Endothelial cell (in vitro differentiated cells): ENCODE measurements around the gene SLC17A2. TPM values are rescaled to one million over a fixed set of nuclear protein-coding genes. Genes with fewer than 3 reads are reported as not detected.
"Not testable (repeated sequence)": the region's sequence is repeated elsewhere in the genome, so short reads cannot be mapped to it uniquely, and the experiment has no call there.

Experiments used
- DNase-seq: peaks from one replicate; pipeline ENCODE4 v3.0.0; 2021; ENCODE audit warnings: low spot score
- H3K27ac Mint-ChIP-seq: one replicate; pipeline ENCODE4 v1.8.0; 2021; ENCODE audit warnings: mixed read lengths, inconsistent platforms; ENCODE audit not compliant: unreplicated experiment
- H3K27me3 Mint-ChIP-seq: one replicate; pipeline ENCODE4 v1.8.0; 2021; ENCODE audit warnings: mild to moderate bottlenecking, moderate library complexity, mixed read lengths, inconsistent platforms; ENCODE audit not compliant: unreplicated experiment
- H3K36me3 Mint-ChIP-seq: one replicate; pipeline ENCODE4 v1.8.0; 2021; ENCODE audit warnings: mild to moderate bottlenecking, low read depth, mixed read lengths, inconsistent platforms; ENCODE audit not compliant: unreplicated experiment
- H3K4me1 Mint-ChIP-seq: one replicate; pipeline ENCODE4 v1.8.0; 2021; ENCODE audit warnings: mild to moderate bottlenecking, mixed read lengths, inconsistent platforms; ENCODE audit not compliant: unreplicated experiment
- H3K4me3 Mint-ChIP-seq: one replicate; pipeline ENCODE4 v1.8.0; 2021; ENCODE audit warnings: mild to moderate bottlenecking, mixed read lengths, inconsistent platforms; ENCODE audit not compliant: unreplicated experiment
- H3K9me3 Mint-ChIP-seq: one replicate; pipeline ENCODE4 v1.8.0; 2021; ENCODE audit warnings: mixed read lengths, inconsistent platforms; ENCODE audit not compliant: unreplicated experiment
- CTCF ChIP-seq: fragments of 200-600 bp; sonication (generic); IDR thresholded peaks from one replicate; pipeline ENCODE4 v1.5.0; 2021; ENCODE audit warnings: antibody characterized with exemption; ENCODE audit not compliant: unreplicated experiment
- total RNA-seq: library from RNA; stranded (reverse); fragmentation: NEBNext Ultra II Directional; extraction: Animal tissue kit (Norgen Biotek cat#: 25700); gene quantifications from one replicate; pipeline ENCODE4 v1.2.1, GENCODE V29; 2021; ENCODE audit not compliant: unreplicated experiment

SLC17A2 gene
- total RNA-seq, 1 donor from 2014 or later = not detected

GRCh38 chr6:25946631-25947030, 16.1 kb upstream of the SLC17A2 start:
- Mint-ChIP-seq H3K27me3 (no peaks in the 10 kb centered on the region), H3K36me3 (no peaks in the 10 kb centered on the region), H3K4me1 (no peaks in the 10 kb centered on the region), H3K9me3 (no peaks in the 10 kb centered on the region), H3K4me3 (no peak overlapping the region), H3K27ac (no peak overlapping the region)
- no peak for DNase-seq
- TF ChIP-seq CTCF = no peak

- DNase-seq, H3K36me3 Mint-ChIP-seq, H3K4me3 Mint-ChIP-seq, H3K4me1 Mint-ChIP-seq, H3K9me3 Mint-ChIP-seq, H3K27ac Mint-ChIP-seq, H3K27me3 Mint-ChIP-seq: not testable (repeated sequence)
These were observed 15.2 kb upstream of the SLC17A2 start for GRCh38 chr6:25945738-25946137.

- H3K36me3 Mint-ChIP-seq = no peaks in the 10 kb centered on the region
- no peaks in the 10 kb centered on the region for H3K27me3 Mint-ChIP-seq
- H3K27ac Mint-ChIP-seq = no peak overlapping the region
- H3K4me1 Mint-ChIP-seq = no peaks in the 10 kb centered on the region
- no peak for TF ChIP-seq CTCF
- no peak for DNase-seq
- no peaks in the 10 kb centered on the region for H3K9me3 Mint-ChIP-seq
- no peak overlapping the region for H3K4me3 Mint-ChIP-seq
These were observed 14.4 kb upstream of the SLC17A2 start for GRCh38 chr6:25944688-25945574.

GRCh38 chr6:25943887-25944286, 13.4 kb upstream of the SLC17A2 start:
- no peak for TF ChIP-seq CTCF
- no peaks in the 10 kb centered on the region for H3K27me3 Mint-ChIP-seq
- no peaks in the 10 kb centered on the region for H3K36me3 Mint-ChIP-seq

GRCh38 chr6:25942561-25943147, 12.2 kb upstream of the SLC17A2 start:
- no peak overlapping the region for H3K4me3 Mint-ChIP-seq
- H3K27me3 Mint-ChIP-seq = no peaks in the 10 kb centered on the region
- no peak overlapping the region for H3K27ac Mint-ChIP-seq
- no peaks in the 10 kb centered on the region for H3K36me3 Mint-ChIP-seq
- H3K9me3 Mint-ChIP-seq = no peaks in the 10 kb centered on the region
- H3K4me1 Mint-ChIP-seq = no peaks in the 10 kb centered on the region
- TF ChIP-seq CTCF = no peak
- no peak for DNase-seq

More at GRCh38 chr6:25943887-25944286, 13.4 kb upstream of the SLC17A2 start:
- no peak for DNase-seq
- Mint-ChIP-seq H3K9me3 (no peaks in the 10 kb centered on the region), H3K4me3 (no peak overlapping the region), H3K4me1 (no peaks in the 10 kb centered on the region), H3K27ac (no peak overlapping the region)
